GM19193 (cell line): ENCODE measurements around the gene SLC25A28.

Source experiments
- POLR2A ChIP-seq: IDR thresholded peaks from 4 replicates; pipeline ENCODE4 v1.6.1; 2011; ENCODE audit not compliant: insufficient read depth, insufficient read length; ENCODE audit errors: extremely low read depth

The SLC25A28 gene

GRCh38 chr10:99569253-99569939 lies 50.8 kb downstream of the SLC25A28 start:
- no peak for TF ChIP-seq POLR2A

GRCh38 chr10:99565166-99565565 lies 55.1 kb downstream of the SLC25A28 start:
- no peak for TF ChIP-seq POLR2A

- TF ChIP-seq POLR2A, result no peak
Observed at GRCh38 chr10:99564361-99564760, 55.9 kb downstream of the SLC25A28 start.

- TF ChIP-seq POLR2A, result no peak
Observed at GRCh38 chr10:99562631-99563030, 57.6 kb downstream of the SLC25A28 start.
